GM18907 (cell line): ENCODE results near the gene FOCAD.

Experiments
- ATAC-seq: cut with Tn5 transposase; IDR thresholded peaks from one replicate; pipeline ENCODE4 v1.9.1; 2021; ENCODE audit warnings: mild to moderate bottlenecking, moderate library complexity; ENCODE audit not compliant: unreplicated experiment

The FOCAD gene

DNA sequence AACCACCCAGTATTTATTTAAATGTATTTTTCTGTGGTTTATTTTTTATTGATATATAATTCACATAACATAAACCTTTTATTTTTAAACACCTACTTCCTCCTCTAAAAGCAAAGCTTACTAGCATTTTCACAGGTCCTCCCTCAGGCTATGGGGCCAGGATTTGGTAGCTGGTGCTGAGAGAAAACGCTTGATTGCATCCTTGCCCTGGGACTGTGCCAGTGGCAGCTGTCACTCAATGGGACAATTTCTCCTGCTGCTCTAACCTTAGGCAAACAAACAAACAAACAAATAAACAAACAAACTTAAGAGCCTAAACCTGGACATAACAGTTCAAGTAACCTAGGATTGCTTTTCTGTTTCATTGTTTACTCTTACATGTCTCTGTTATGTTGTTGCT is 102.7 kb downstream of the FOCAD start:
- no peak for ATAC-seq

DNA sequence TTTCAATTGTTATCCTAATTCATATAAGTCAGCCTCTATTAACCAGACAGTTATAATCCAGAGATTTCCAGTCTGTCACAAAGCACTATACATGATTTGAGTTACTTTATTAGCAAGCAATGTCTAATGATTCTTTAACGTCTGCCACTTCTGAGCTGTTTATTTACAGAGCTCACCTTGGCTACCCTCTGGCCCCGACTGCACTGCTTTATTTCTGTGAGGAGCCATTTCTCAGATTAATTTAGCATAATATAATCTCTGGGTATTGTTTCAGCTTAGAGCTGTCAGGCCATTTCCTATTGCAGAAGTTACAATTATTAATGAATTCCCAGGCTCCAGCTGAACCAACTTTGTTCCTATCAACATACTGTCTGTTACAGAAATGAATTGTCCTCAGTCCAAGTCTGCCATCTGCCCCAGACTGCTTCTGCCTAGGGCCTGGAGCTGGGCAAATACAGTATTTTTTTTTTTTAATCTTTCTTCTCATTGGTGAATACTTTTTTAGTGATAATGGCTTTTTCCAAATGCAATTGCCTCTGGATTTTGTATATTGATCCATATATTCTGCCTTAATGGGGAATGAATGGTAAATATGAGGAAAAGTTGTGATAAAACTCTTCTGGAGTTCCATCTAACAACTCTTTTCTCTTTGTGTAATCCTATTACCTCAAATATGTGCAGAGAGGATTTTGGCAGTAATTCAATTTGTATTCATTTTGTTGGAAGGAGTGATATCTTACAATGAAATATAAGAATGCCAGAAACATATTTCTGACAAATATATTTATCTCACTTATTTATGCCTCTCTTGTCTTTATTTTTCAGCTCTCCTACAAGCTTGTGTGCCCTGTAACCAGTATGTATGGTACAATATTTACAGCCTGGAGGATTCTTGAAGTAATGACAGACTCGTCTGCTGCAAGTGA is 104.7 kb downstream of the FOCAD start:
- ATAC-seq: no peak

DNA sequence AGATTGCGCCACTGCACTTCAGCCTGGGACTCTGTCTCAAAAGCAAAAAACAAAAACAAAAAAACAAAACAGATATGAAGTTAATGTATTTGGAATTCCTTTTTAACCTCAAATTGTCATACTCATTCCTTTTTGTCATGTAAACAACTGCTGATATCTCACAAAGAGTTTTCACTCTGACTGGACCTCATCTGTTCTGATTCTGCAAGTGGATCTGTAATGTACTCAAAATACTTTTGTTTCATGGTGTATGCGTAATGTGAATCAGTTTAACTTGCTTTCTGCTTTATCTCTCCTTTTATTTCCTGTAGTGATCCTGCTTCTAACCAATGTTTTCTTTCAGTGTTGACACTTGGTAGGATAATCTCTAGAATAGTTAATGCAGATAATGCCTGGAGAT is 106.7 kb downstream of the FOCAD start:
- no peak for ATAC-seq

DNA sequence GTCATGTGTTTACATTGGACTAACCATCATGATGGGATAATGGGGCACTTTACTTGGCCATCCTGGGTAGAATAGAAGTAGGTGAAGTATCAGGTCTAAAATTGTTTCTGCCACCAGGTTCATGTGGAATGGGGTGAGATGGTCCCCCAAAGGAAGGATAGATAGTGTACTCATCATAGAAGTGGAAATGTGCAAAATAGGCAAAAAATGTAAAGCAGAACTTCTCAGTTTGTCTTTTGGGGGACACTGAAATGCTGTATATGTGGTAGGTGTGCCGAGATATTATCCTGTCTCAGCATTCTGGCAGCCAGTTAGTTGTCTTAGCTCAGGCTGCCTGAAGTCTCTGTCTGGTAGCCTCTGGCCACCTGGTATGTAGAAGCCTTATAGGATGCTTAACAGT is 107.6 kb downstream of the FOCAD start:
- ATAC-seq: no peak

DNA sequence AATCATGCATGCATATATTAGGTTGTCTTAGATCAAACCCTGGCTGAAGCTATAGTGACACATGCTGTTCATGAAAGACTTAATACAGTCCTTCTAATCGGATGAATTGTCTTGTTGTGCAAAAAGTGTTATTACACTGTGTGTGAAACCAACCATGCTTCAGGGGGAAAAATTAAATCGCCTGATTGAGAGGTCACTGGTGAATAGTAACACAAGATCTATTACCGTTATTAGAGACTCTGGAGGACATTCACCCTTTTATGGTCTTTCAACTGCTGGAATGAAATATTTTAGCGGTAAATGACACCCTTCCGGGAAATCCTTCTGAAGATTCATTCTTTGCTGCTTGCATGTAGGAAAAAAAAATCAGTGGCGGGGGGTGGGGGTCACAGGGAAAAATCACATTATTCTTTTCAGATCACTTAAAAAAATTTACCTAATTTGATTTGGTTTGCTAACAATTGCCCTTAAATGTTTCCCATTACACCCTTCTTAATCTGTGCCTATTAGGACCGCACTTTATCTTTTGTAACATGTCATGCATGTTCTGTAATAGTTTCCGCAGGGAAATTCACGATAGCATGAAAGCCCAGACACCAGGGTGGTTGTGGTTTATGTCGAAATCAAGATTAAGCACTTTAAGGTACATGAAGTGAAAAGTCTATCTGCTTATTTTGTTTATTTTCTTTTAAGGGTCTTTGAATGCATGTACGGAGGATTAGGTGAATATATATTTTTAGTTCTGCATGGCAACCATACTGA is 120.6 kb downstream of the FOCAD start:
- ATAC-seq: no peak

DNA sequence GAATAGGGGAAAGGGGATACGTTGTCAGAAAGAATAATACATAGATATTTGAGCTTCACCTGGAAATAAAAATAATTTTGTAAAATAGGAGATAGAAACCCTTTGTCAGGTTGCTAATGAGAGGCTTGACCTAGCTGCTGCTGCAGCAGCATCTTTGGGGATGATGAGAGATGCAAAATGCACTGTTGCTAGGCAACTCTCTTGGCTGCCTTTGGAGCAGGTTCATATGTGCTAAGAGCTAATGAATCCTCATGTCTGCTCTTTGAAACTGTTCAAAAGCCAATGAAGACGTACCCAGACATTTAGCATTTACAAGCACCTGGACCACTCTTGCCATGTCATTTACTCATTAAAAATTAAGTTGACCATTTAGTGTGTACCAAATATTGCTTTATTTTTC is 121.7 kb downstream of the FOCAD start:
- no peak for ATAC-seq

DNA sequence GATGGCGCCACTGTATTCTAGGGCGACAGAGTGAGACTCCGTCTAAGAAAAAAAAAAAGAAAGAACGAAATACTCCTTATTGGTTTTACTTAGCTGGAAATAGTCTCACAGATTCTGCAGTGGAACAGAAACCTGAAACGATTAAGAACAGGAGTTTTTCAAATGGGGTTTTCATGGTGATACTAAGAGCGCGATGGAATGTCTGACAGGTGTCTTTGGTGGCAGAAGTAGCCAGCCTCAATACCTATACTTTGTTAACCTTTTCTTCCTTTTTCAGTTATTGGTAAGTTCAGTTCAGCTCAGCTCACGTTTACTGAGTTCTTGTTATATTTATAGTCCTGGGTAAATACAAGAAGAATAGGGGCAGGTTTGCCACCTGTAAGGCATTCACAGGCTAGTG is 123.9 kb downstream of the FOCAD start:
- no peak for ATAC-seq

DNA sequence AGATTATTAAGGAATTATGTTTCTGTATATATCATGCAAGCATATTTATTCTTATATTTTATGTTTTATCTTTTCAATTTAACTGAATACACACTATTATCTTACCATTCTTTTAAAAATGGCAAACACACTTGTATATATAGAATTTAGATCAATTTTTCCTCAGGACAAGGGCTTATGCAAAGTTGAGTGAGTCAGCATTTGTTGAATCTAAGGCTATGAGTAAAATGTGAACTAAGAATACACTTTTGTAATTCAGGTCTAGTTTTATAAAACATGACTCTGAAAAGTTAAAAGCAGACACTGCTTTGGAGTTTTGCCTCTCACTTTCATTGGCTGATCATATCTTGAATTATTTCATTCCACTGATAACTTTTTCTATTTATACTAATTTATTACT is 127.8 kb downstream of the FOCAD start:
- no peak for ATAC-seq

DNA sequence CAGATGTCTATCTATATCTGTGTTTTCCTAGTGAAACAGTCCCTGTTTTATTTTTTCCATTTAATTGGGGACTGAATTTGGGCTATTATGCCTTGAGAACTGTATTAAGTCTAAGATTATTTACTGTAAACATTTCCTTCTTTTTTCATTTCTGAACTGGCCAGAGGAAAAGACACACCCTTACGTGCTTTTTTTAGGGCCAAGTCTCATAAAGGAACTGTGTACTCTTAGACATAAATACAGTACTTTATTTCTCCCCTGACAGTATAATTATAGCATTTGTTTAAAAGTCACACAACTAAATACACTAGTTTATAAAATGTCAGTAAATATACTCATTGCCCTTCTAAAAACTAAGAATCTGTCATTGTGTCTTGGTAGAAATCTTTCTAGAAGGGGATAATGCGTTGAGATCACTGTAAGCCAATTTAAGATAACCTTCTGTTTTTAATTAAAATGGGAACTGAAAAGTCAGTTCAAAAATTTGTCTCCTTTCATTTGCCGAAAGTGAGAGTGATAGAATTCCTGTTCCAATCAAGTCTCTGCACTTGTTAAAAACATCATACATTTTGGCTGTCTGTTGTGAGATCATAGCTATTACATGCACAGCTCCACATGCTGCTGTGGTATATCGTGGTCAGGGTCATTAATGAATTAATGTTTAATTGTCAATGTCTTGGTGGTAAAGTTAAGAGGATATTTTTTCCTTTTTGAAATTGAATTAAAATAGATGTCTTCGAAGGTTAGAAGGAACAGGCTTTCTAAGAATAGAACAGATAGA is 132.1 kb downstream of the FOCAD start:
- ATAC-seq: no peak

DNA sequence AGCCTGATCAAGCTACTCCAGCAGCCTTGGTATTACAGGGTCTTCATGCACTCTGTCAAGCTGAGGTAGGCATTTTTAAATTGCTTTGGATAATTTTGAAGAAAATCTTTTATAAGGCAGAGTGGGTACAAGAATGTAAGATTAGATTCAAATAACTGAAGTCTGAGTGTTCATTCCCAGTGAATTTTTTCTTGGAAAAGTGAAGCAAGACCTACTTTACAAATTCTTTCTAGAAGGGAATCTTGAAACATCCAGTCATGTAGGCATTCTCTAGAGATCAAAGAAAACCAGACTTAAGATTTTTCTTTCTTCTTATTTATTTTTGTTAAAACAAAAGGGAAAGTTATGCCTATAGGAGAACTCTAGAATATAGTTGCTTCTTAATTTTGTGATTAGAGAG is 139.0 kb downstream of the FOCAD start:
- ATAC-seq: no peak

DNA sequence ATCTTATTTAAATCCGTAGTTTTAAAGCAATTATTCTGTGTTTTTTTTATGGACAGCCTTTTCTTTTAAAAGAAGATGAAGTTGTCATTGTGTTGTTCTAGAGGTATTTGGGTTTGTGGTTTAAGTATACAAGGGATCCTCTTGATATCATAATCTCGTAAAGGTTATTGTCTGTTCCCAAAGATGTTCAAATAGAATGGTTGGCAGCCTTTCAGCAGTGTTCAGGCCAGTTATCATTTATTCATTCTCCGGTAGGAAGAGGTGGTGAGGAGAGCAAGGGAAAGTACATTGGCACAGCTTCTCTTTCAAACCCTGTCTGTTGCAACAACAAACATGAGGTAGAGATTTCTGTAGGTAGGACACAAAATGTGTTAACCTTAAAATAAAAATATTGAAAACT is 147.0 kb downstream of the FOCAD start:
- ATAC-seq: no peak

DNA sequence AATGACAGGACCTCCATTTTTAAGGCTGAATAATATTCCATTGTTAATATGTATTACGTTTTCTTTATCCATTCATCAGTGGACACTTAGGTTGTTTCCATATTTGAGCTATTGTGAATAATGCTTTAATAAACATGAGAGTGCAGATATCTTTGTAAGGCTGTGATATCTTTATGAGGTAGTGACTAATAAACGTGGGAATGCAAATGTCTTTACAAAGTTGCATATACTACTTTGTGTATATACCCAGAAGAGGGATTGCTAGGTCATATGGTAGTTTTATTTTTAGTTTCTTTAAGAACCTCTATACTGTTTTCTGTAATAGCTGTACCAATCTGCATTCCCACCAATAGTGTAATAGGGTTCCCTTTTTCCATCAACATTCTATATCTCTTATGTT is 148.7 kb downstream of the FOCAD start:
- no peak for ATAC-seq

DNA sequence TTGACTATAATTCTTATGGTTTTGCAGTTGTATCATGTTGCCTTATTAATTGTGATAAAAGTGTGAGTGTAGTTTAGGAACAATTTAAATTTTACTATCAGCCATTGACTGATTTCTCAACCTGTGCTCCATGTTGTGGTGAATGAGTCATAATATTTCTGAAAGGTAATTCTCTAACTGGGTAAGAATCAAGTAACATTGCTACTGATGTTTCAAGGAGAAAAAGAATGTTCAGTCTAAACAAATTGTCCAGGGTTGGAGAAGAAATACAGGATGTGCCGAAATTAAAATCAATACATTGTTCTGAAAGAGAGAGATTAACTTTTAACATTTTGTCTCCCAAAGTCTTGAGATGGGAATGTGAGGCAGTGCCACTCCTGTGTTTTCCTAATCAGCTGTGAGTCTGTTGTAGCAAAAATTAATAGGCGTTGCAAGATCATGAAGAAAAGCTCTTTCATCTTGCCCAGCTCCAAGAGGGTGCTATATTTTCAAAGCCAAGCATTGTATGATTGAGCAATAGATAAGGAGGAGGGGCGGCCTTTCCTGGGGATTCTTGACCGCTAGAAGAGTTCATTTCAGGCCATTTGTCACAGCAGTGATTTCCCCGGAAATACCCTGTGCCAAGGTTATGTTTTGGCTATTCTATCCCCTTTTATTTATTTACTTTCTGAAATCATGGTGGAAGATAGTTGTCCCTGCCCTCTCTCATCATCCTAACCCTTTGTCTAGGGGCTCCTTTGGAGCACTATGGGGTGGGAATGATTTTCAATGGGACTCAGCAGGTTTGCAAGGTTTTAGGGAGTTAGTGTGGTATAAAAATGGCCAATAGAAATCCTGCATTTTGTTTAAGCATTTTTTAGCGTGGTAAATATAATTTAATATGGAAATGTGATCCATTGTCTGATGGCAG is 151.6 kb downstream of the FOCAD start:
- no peak for ATAC-seq

DNA sequence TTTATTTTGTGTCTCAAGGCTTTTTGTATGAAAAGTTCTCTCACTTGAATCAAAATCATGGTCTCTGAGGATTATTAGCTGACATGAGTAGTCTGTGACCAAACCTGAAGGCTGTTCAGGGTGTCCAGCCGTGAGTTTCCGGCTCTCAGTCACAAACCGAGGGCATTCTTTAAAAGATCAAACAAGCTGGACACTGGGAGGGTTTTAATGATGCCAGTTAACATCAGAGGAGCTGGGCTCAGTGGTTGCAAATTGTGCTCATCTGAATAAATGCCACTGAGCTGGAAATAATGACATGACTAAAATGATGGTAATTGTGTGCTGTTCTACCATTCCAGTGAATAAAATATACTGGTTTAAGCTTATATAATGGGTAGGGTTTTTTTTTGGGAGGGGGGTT is 153.1 kb downstream of the FOCAD start:
- no peak for ATAC-seq

DNA sequence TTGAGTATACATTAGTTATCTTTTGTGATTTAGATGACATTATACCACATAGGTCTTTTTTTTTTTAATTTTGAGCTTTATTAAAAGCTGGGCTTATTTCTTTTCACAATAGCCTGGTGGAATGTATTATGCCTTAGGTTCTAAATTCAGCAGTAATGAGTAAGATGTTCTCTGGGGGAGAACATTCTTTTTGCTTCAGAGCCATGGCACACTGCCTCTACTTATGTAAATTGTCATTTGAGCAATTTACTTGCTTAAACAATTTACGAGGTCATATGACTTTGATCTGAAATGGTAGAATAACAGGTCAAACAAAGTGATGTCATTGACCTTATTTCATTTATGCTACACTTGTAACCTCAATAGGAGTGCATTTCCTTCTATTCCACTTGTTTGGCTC is 154.2 kb downstream of the FOCAD start:
- no peak for ATAC-seq

DNA sequence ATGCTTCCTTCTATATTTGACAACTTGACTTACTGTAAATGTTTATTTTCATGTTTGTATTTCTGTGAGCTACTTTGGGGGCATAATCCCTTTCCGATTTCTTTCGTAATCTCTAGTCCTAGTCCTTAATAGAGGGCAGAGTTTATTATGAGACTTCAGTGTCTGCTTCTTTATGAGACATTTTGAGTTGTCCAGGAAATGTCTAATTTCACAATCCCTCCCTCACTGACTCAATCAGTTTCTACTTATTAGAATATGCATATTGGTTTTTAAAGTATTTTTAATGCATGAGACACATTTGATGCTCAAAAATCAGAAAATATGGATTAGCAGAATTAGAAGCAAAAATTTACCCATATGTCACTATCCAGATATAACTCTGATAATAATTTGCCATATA is 160.9 kb downstream of the FOCAD start:
- ATAC-seq: no peak

DNA sequence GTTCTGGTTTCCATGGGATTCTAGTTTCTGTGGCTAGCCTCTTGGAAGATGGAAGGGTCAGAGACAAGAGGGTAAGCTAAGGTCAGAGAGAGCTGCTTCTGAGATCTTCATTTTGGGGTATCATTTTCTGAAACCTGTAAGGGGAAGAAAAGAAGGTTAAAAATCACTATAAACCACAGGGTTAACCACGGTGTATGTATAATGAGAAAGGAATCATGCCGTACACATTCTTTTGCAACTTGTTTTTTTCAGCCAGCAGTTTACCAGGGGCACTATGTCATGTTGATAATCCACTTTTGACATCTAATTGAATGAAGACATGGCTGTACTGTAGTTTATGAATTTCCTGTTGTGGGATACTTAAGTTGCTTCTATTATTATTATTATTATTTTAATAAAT is 164.4 kb downstream of the FOCAD start:
- no peak for ATAC-seq

DNA sequence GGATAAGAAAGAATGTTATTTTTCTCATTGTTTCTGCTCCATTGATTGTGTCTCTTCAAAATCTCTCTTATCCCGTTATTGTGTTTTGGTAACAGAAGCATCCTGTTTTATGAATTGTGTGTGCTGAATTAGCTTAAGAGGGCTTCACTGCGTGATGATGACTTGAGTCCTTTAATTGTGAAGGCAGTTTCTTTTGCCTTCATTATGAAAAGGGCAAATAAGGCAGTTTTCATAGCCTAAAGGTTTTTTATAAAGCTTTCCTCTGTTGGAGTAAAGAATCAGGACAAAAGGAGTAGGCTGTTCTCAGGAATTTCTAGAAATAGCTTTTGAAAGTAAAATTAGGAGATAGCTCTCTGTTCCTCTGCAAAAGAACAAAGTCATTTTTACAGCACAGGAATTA is 169.8 kb downstream of the FOCAD start:
- ATAC-seq: no peak

DNA sequence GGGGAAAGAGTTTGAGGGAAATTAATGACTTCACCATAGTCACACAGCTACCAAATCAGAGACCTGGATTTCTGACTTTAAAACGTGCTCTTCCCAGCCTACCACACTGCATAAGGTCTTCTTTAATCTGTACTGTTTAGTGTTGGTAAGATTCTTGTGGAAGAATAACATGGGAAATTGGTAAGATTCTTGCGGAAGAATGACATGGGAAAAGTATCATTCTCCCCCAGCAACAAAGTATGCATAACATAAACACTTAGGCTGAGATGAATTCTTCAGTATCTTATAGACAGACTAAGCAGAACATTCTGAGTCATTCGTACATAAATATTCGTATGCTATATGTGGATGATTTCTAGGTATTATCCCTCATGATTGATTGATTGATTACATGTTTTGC is 170.4 kb downstream of the FOCAD start:
- no peak for ATAC-seq

DNA sequence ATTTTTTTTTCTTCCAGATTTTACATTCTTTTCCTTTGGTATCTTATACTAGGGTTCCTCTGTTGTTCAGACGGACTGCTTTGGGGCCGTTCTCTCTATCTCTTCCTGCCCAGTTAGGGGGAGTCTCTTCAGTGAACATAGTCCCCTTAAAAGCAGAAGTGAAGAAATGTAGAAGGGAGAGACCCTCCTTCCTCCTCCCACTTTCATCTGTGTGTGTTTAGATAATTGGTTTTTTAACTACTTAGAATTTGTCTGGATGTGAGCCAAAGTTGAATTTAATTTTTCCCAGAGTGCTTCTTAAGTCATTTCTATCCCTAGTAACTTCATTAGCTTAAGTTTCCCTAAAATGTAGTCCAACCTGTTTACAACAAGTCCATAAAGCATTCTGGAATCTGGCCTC is 179.9 kb downstream of the FOCAD start:
- no peak for ATAC-seq

DNA sequence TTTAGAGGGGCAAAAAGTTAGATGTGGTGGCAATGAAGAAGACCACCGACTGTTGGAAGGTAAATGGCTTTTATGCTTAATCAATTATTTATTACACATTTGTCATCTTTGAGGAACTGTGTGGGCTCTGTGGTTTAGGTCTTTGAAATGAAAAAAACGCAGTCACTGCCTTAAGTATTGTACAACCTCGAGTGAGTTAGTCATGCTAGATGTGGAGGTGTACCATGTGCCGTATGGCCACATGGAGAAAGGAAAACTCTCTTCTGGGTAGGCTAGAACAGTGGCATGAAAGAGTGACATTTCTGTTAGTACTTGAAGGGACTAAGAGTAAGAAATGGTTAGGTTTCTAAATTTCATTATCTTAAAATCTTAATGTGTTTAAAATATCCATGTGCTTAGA is 181.3 kb downstream of the FOCAD start:
- no peak for ATAC-seq
